Middle frontal gyrus (tissue), 1 donor: Measurements from ENCODE around the gene DNAH17.

Experiments
- DNase-seq: peaks from one replicate; pipeline ENCODE4 v3.0.0-alpha.2; 2015; ENCODE audit warnings: low spot score; ENCODE audit errors: extremely low spot score

DNAH17 gene

DNA sequence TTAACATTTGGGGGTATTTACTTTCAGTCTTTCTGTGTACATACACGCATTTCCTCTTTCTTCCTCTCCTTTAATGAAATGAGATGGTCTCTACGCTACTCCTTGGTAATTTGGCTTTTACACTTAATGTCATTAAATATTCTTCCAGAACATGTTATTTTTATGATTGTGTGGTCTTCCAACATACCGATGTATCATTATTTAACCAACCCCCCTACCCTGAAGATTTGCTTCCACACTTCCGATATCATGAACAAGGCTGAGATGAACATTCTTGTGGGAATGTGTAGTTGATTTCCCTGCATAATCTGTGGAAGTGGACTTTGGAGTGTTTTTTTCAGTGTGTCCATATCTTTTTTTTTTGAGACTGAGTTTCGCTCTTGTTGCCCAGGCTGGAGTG is 201.0 kb downstream of the DNAH17 start:
- no peak for DNase-seq

DNA sequence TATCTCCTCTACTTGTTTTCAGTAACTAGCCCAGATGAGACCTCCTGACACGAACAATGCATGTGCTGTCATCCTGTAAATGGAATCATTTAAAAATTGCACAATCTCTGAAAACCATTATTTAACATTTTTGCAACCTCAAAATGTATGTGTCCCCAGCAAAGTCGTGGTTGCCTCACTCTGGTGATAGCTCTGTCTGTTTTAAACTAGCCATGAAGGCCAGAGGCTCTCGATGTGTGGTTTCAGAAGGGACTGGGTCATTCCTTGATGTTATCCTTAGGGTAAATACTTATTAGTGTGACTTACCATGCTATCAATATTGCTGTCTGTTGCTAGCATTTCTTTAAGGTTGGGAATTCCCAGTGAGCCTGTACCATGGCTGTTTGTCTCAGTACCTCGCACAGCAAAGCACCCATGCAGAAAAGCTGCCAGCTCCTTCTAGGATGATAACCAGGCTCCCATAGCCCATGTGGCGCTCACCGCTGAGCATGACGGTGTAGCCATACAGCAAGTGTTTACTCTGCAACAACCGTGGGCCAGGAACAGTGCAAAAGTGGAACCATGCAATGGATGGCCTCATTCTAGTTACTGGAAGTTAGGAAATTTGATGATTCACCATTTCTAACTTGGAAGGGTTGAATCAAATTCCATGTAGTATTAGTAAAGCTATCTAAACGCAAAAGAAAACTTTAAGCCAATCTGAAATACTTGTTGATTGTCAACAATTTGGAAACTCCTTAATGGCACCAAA is 201.6 kb downstream of the DNAH17 start:
- no peak for DNase-seq

DNA sequence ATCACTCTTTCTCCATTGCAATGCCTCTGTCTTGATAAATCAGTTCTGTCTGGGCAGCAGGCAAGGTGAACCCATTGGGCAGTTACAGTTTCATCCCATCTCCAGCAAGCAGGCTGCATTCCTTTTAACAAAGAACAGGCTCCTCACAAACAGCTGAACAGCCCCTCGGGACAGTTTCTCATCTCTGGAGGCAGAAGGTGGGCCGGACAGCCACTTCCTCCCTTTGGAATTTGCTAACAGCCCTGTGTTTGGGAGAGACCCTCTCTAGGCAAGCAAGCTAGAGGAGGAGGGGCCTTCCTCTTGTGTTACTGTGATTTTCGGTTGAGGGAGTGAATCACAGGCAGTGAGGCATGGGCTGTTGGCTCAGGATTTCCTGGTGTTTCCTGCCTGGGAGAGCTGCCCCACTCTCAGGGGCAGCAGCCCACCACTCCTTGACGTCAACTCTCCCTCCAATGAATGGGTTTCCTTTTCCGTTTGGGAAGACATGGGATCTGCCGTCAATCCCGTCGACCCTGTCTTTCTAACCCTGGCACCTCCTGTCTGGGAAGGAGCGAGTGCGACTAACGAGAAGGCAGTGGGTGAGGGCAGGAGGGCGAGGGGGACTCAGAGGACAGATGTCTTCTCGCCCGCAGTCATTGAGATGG is 202.4 kb downstream of the DNAH17 start:
- no peak for DNase-seq

DNA sequence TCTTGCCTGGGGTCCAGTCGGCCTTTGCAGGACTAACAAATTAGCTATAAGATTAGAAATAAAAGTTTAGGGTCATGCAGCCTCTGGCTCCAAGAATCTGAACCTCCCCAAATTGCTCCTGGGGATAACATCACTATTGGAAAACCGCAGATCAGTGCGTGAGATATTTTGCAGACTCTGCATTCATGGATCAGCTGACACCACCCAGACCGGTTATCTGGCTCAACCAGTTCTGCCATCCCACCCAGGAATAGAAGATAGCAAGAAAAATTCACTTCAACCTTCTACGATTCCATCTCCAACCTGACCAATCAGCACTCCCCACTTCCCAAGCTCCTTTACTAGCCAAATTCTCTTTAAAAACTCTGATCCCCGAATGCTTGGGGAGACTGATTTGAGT is 203.0 kb downstream of the DNAH17 start:
- DNase-seq = no peak
